NCI-H2107 (cell line): ENCODE results near the gene DNAJC5.

ENCODE experiments used
- DNase-seq: peaks from one replicate; lab custom pipeline; 2025; lab: John Stamatoyannopoulos, UW

The DNAJC5 gene

DNA sequence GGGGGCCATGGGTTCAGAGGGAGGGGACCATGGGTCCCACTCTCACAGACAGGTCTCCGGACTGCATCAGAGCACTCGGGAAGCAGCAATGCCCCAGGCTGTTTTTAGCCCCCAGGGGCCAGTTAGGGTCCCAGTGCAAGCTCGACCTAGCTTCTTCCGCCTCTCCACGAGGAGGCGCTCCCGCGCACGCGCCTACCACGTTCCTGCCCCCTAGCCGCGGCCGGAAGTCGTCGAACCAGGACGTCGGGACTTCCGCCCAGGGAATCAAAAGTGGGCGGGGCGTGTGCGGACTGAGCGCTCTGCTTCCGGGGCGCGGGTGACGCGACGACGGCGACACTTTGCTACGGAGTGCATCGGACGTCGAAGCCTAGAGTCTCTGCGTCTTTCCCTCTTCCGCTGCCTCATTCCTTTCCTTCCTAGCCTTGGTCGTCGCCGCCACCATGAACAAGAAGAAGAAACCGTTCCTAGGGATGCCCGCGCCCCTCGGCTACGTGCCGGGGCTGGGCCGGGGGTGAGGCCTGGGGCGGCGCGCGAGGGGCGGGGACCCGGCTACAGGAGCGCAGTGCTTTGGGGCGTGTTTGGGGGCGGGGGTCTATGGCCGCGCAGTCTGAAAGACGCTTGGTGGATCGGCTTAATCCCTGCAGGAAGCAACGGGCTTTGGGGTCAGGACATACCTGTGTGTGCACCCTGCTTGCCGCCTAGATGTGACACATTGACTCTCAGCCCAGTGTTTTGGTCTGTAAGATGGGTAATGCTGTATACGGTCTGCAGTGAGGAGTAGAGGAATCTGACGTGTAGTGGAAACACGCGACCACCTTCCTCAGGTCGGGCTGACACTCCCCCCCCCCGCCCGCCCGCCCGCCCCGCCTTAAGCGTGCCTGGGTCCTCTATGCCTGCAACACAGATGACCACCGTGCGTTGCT lies 86.1 kb downstream of the DNAJC5 start, which contains the start of gene PRPF6:
Gene PRPF6 (plus strand): TSS at position 327 of the 923 bp plus-strand sequence. CDS start 114 bp downstream, at position 441.
- DNase-seq, result peak; percentile 95

DNA sequence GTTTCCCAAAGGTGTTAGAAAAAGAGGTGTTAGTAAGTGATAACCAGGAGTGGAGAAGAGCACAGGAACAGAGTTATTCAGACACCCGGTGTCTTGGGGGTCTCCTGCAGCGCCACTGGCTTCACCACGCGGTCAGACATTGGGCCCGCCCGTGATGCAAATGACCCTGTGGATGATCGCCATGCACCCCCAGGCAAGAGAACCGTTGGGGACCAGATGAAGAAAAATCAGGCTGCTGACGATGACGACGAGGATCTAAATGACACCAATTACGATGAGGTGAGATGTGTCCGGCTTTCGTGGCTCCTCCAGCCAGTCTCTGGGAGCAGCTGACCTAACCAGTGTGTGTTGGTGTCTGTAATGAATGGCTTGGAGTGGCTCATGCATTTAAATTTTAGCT lies 88.0 kb downstream of the DNAJC5 start:
- DNase-seq, result no peak
